Activated naive CD8-positive, alpha-beta T cell treated with anti-CD3 and anti-CD28 coated beads, Interleukin-2, amount 50 U/mL, for 24 hours (primary cell): ENCODE measurements around the gene CNTNAP2.
"Not testable (repeated sequence)": the region's sequence is repeated elsewhere in the genome, so short reads cannot be mapped to it uniquely, and the experiment has no call there.

ENCODE experiments used
- ATAC-seq: fragments of 150-1000 bp; cut with Tn5 transposase; one replicate; pipeline ENCODE4 v1.10.0; 2021
- DNase-seq: peaks from one replicate; pipeline ENCODE4 v3.0.0; 2021
- H3K27ac Mint-ChIP-seq: one replicate; pipeline ENCODE4 v1.8.0; 2021; ENCODE audit warnings: mild to moderate bottlenecking, mixed read lengths
- H3K27me3 Mint-ChIP-seq: one replicate; pipeline ENCODE4 v1.8.0; 2021; ENCODE audit warnings: mixed read lengths
- H3K36me3 Mint-ChIP-seq: one replicate; pipeline ENCODE4 v1.8.0; 2021; ENCODE audit warnings: low read depth, mixed read lengths
- H3K4me1 Mint-ChIP-seq: one replicate; pipeline ENCODE4 v1.8.0; 2021; ENCODE audit warnings: mixed read lengths
- H3K4me3 Mint-ChIP-seq: one replicate; pipeline ENCODE4 v1.8.0; 2021; ENCODE audit warnings: mild to moderate bottlenecking, moderate library complexity, mixed read lengths
- H3K9me3 Mint-ChIP-seq: one replicate; pipeline ENCODE4 v1.8.0; 2021; ENCODE audit warnings: mixed read lengths

Gene CNTNAP2

DNA sequence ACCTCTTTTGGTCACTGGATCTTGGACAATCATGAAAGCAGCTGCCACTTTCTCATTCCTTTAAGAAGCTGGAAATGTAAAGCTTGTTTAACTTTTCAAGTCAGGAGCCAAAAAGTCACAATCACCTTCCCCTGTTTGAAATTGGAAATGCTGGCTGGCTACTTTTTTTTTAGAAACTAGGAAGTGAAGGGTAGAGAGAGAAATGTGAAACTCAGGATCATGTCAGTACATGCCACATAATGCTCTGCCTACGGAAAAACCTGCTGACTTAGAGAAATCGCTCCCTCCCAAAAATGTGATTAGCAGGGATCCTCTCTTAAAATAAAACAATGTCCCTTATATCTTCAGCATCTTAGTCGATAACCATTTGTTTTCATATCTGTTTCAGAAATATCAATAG, 2285.6 kb downstream of the CNTNAP2 start:
- H3K27ac Mint-ChIP-seq = no peak overlapping the region
- no peaks in the 10 kb centered on the region for H3K4me1 Mint-ChIP-seq
- no peak overlapping the region for H3K4me3 Mint-ChIP-seq
- DNase-seq (no peak), ATAC-seq (no peak)
- peaks cover 28% of the 10 kb centered on the region for H3K27me3 Mint-ChIP-seq
- H3K36me3 Mint-ChIP-seq = no peaks in the 10 kb centered on the region
- H3K9me3 Mint-ChIP-seq = no peaks in the 10 kb centered on the region

DNA sequence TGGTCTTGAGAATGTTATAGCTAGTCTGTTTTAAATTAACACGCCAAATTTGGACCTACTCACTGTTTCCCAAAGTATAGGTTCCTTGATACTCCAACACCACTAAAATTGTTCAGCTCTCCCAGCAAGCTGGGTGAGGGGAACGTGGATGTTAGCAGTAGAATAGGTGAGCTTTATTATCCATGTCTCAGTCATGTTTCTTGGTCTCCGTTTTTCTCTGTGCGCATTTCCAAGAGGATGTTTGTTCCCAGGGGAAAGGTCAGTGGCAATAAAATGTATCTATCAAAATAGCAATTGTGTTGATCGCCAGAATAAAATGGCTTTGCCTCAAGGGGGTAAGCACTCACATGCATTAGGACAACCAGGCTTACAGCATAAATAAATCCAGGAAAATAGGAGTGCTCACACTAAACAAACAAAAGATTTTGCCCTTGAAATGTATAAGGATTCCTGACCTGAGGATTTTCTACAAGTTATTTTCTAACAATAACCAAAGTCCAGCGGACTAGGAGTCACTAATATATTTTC, 2286.9 kb downstream of the CNTNAP2 start:
- Mint-ChIP-seq H3K27me3 (peaks cover 27% of the 10 kb centered on the region), H3K27ac (no peak overlapping the region)
- no peak for ATAC-seq

GRCh38 chr7:148408307-148408706, 2291.7 kb downstream of the CNTNAP2 start:
- ATAC-seq (no peak), DNase-seq (no peak)
- Mint-ChIP-seq H3K4me3 (no peak overlapping the region), H3K27me3 (peaks cover 8% of the 10 kb centered on the region), H3K4me1 (no peaks in the 10 kb centered on the region), H3K9me3 (no peaks in the 10 kb centered on the region), H3K36me3 (no peaks in the 10 kb centered on the region), H3K27ac (no peak overlapping the region)

More for the DNA sequence above, 2286.9 kb downstream of the CNTNAP2 start:
- Mint-ChIP-seq H3K4me1 (no peaks in the 10 kb centered on the region), H3K36me3 (no peaks in the 10 kb centered on the region), H3K4me3 (no peak overlapping the region), H3K9me3 (no peaks in the 10 kb centered on the region)
- DNase-seq = no peak

DNA sequence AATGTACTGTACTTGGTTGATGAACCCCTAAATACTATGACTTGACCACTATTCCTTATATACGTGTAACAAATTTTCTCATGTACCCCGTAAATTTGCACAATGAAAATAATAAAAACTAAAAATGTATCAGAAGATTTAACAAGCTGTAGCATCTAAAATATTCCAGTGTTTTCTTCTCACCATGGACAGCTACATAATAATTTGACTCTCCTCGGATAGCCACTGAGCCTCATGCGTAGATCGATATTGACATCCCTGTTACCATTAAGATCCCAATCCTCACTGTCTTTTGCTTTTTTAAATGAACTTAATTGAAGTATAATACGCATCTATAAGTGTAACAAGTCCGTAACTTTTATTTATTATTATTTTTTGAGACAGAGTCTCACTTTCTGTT, 2294.3 kb downstream of the CNTNAP2 start:
- peaks cover 6% of the 10 kb centered on the region for H3K27me3 Mint-ChIP-seq
- ATAC-seq (no peak), DNase-seq (no peak)
- H3K36me3 Mint-ChIP-seq = no peaks in the 10 kb centered on the region
- no peak overlapping the region for H3K4me3 Mint-ChIP-seq
- H3K27ac Mint-ChIP-seq = no peak overlapping the region
- H3K9me3 Mint-ChIP-seq = no peaks in the 10 kb centered on the region
- H3K4me1 Mint-ChIP-seq = no peaks in the 10 kb centered on the region

DNA sequence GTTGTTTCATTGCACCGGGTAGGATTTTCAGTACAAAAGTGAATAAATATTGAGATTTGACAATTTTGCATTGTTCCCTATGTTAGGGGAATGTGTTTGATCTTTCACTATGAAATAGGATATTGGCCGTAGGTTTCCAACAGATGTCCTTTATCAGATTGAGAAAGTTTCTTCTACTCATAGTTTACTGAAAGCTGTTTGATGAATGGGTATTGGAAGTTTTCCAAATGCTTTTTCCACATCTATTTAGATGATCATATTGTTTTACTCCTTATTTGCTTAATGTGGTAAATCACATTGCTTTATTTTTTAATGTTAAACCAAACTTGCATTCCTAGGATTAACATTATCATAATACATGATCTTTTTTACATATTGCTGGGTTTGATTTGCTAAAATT, 2296.1 kb downstream of the CNTNAP2 start:
- H3K4me1 Mint-ChIP-seq = no peaks in the 10 kb centered on the region
- H3K36me3 Mint-ChIP-seq = no peaks in the 10 kb centered on the region
- H3K9me3 Mint-ChIP-seq = no peaks in the 10 kb centered on the region
- H3K27me3 Mint-ChIP-seq = peaks cover 4% of the 10 kb centered on the region
- DNase-seq = no peak
- no peak for ATAC-seq
- H3K27ac Mint-ChIP-seq = no peak overlapping the region
- no peak overlapping the region for H3K4me3 Mint-ChIP-seq

DNA sequence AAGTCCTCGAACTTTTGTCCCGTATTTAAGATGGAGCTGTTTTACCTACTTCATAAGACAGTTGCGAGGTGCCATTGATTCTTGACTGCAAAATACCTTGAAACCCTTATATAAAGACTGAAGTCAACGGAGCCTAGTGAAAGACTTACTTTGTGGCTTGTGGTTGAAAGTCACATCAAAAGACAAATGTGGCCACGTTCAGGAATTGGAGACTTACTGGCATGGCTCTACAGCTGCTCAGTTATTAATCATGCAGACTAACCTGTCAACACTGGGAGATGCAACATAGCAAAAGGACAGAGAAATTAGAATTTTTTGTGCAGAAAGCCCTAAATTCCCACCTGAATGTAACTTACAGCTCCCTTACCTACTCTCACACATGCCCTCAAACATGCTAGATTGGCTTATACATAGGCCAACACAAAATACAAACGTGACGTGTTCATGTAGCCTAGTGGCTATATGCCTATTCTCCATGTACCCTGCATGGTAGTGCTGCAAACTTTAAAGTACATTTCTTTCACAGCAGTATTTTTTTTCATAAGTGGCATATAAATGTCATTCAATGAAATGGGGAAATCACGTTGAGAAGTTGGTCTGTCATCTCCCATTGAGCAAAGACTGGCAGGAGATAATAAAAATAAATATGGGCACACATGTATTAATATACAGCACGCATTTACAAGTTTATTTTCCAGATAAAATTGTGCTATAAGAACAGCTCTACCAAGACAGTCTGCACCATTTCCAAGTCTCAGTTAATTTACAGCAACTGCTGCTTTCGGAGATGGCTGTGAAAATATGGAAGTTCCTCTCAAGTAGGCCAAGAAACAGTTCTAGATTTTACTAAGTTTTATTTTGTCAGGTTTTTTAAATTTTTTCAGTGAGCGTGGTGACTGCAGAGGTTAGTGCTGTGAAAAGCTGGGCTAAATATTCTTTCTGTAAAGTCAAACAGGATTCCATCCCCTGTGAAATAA, 2303.5 kb downstream of the CNTNAP2 start:
- H3K4me1 Mint-ChIP-seq = no peaks in the 10 kb centered on the region
- peaks cover 3% of the 10 kb centered on the region for H3K36me3 Mint-ChIP-seq
- no peak for DNase-seq
- H3K4me3 Mint-ChIP-seq = no peak overlapping the region
- H3K27me3 Mint-ChIP-seq = peaks cover 13% of the 10 kb centered on the region
- H3K9me3 Mint-ChIP-seq = peaks cover 5% of the 10 kb centered on the region
- no peak overlapping the region for H3K27ac Mint-ChIP-seq
- no peak for ATAC-seq

DNA sequence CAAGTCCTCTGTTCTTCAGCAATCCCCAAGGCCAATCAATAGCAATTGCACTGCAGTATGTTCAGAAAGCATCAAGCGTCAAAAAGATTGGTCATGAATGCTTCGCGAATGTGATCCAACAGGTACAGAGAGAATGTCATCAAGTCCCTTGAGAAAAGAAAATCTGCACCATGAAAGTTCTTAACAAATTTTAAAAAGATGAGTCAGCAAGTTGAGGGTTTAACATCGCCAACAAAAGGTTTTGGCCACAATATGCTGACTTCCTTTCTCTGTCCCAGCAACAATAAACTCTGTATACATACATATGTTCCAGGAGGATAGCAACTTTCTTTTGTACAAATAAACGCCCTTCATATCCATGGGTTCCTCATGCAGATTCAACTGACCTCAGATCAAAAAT, 2305.4 kb downstream of the CNTNAP2 start:
- Mint-ChIP-seq H3K9me3 (peaks cover 5% of the 10 kb centered on the region), H3K4me3 (no peak overlapping the region), H3K36me3 (peaks cover 3% of the 10 kb centered on the region), H3K27ac (no peak overlapping the region), H3K27me3 (peaks cover 13% of the 10 kb centered on the region), H3K4me1 (no peaks in the 10 kb centered on the region)
- ATAC-seq = no peak
- no peak for DNase-seq

DNA sequence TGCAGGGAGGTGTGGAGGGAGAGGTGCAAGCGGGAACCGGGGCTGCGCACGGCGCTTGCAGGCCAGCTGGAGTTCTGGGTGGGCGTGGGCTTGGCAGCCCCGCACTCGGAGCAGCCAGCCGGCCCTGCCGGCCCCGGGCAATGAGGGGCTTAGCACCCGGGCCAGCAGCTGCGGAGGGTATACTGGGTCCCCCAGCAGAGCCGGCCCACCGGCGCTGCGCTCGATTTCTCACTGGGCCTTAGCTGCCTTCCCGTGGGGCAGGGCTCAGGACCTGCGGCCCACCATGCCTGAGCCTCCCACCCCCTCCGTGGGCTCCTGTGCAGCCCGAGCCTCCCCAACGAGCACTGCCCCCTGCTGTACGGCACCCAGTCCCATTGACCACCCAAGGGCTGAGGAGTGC, 2309.8 kb downstream of the CNTNAP2 start:
- H3K4me3 Mint-ChIP-seq, H3K27ac Mint-ChIP-seq, H3K36me3 Mint-ChIP-seq, H3K4me1 Mint-ChIP-seq, H3K9me3 Mint-ChIP-seq, DNase-seq, ATAC-seq, H3K27me3 Mint-ChIP-seq: not testable (repeated sequence)

GRCh38 chr7:148430690-148431089, 2314.1 kb downstream of the CNTNAP2 start:
- not testable (repeated sequence) for H3K27me3 Mint-ChIP-seq, H3K36me3 Mint-ChIP-seq, ATAC-seq, H3K4me1 Mint-ChIP-seq, H3K9me3 Mint-ChIP-seq, DNase-seq, H3K27ac Mint-ChIP-seq, H3K4me3 Mint-ChIP-seq

DNA sequence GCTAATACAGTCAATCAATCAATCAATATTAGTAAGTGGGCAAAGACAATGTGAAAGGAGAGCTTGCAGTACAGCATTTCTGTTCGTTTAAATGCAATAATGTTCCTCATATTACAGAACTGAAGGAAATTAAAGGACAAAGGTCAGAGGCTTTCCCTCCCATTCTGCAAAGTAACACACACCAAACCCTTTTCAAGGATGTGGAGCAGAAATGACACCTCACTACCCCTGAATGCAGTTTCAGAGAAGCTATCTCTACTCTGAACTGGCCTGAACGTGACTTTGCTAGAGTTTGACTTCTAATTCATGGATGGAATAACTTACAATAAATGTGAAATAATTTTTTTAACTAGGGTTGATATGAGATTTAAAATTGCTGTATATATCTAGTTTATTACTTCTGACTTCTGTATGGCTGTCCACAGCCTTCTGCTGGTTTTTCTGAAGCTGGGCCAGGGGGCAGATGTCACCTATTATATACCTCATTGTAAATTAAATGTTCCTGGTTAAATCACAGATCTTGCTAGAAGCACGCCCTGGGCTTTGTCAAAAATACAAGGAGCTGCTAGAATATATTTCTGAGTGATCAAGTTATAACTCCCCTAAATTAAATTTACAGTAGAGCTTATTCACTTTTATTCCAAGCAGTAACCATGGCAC, 2317.1 kb downstream of the CNTNAP2 start:
- Mint-ChIP-seq H3K27me3 (peaks cover 3% of the 10 kb centered on the region), H3K4me1 (no peaks in the 10 kb centered on the region), H3K27ac (no peak overlapping the region), H3K36me3 (no peaks in the 10 kb centered on the region), H3K4me3 (no peak overlapping the region), H3K9me3 (no peaks in the 10 kb centered on the region)
- no peak for DNase-seq
- ATAC-seq = no peak

GRCh38 chr7:148434181-148434757, 2317.7 kb downstream of the CNTNAP2 start:
- H3K4me3 Mint-ChIP-seq = no peak overlapping the region
- no peaks in the 10 kb centered on the region for H3K9me3 Mint-ChIP-seq
- DNase-seq (no peak), ATAC-seq (no peak)
- H3K4me1 Mint-ChIP-seq = no peaks in the 10 kb centered on the region
- no peak overlapping the region for H3K27ac Mint-ChIP-seq
- H3K36me3 Mint-ChIP-seq = no peaks in the 10 kb centered on the region
- H3K27me3 Mint-ChIP-seq = no peaks in the 10 kb centered on the region

DNA sequence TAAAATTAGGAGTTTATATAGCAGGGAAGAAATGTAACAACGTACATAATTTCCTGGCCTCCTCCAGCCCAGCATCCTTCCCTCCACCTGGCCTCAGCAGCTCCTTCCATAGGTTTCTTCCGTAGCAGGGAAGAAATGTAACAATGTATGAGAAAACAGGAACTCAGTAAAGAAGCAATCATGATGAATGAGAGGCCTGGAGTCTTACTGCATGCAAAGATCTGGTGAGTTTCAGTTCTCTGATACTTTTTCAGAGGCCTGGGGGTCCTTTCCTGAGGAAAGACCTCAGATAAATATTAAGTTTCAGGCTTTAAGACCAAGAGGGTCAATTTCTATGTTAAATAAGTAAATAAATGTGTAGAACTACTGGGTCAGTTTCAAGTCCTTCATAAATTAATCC, 2318.3 kb downstream of the CNTNAP2 start:
- Mint-ChIP-seq H3K27ac (no peak overlapping the region), H3K36me3 (no peaks in the 10 kb centered on the region), H3K27me3 (peaks cover 3% of the 10 kb centered on the region), H3K9me3 (no peaks in the 10 kb centered on the region), H3K4me1 (no peaks in the 10 kb centered on the region), H3K4me3 (no peak overlapping the region)
- ATAC-seq (no peak), DNase-seq (no peak)

DNA sequence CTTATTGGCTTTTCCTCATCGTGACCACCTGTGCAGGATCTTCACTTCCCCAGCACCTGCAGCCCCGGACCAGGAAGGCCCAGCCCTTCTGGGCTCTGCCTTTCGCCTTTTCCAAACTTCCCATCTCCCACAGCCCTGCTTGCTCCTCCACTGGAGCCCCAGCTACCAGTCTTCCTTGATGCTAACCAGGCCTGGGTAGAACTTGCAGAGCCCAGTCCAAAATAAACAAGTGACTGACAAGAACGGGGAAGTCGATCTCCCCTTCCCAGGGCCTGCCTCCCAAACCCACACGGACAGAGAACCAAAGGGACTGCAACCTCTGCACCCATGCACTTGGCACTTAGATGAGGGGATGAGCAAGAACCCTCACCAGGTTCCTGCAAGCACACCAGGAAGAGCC, 2319.1 kb downstream of the CNTNAP2 start:
- Mint-ChIP-seq H3K36me3 (no peaks in the 10 kb centered on the region), H3K27ac (no peak overlapping the region), H3K27me3 (peaks cover 3% of the 10 kb centered on the region), H3K9me3 (no peaks in the 10 kb centered on the region), H3K4me1 (no peaks in the 10 kb centered on the region), H3K4me3 (no peak overlapping the region)
- DNase-seq (no peak), ATAC-seq (no peak)

DNA sequence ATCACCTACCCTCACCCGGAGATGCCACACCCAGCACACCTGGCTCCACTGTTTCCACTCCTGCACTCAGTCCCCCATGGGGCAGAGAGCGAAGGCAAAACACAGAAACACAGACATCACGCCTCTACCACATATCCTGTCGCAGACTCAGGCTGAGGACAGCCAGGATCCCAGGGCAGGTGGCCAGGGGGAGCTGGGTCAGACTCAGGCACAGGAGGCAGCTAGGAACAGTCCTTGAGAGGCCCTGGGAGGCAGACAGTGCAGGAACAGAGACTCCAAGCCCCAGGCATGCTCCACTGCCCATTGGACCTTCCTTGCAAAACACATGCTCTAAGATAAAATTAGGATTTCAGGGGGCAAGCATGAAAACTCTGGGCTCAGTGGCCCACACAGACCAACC, 2319.5 kb downstream of the CNTNAP2 start:
- no peak for ATAC-seq
- no peaks in the 10 kb centered on the region for H3K4me1 Mint-ChIP-seq
- H3K36me3 Mint-ChIP-seq = no peaks in the 10 kb centered on the region
- H3K27me3 Mint-ChIP-seq = peaks cover 3% of the 10 kb centered on the region
- no peak for DNase-seq
- no peak overlapping the region for H3K27ac Mint-ChIP-seq
- H3K4me3 Mint-ChIP-seq = no peak overlapping the region
- no peaks in the 10 kb centered on the region for H3K9me3 Mint-ChIP-seq

DNA sequence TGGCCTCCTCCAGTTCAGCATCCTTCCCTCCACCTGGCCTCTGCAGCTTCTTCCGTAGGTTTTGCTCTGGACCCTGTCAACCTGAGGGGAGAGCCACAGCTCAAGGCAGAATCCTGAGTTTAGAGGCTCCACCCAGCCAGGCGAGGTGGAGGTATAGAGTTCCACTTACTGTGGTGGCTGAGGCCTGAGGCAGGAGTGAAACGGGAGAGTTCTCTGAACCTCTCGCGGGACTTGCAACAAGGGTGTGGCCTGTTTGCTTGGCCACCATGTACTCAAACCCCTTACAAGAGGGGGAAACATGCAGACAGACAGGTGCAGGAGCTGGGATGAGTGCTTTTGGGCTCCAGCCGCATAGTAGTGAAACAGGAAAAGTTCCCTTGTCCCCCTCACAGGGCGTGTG, 2320.0 kb downstream of the CNTNAP2 start:
- DNase-seq (no peak), ATAC-seq (no peak)
- Mint-ChIP-seq H3K36me3 (no peaks in the 10 kb centered on the region), H3K4me3 (no peak overlapping the region), H3K4me1 (no peaks in the 10 kb centered on the region), H3K27ac (no peak overlapping the region), H3K27me3 (peaks cover 3% of the 10 kb centered on the region), H3K9me3 (no peaks in the 10 kb centered on the region)
